Neutrophil (primary cell): ENCODE data around the gene MTERF4.

Experiments used
- H3K27ac ChIP-seq: fragments of 200-600 bp; sonication (generic); 2 replicates; pipeline ENCODE4 v1.5.1; 2016; ENCODE audit warnings: mild to moderate bottlenecking, moderate library complexity
- H3K27me3 ChIP-seq: fragments of 200-600 bp; sonication (generic); 2 replicates; pipeline ENCODE4 v1.6.0; 2016; ENCODE audit warnings: mild to moderate bottlenecking
- H3K36me3 ChIP-seq: fragments of 200-600 bp; sonication (generic); 2 replicates; pipeline ENCODE4 v1.5.1; 2017
- H3K4me1 ChIP-seq, 2 experiments: fragments of 200-600 bp in 1 of 2; sonication (generic) in 1 of 2; 1 replicate in 1 of 2; 2 replicates in 1 of 2; pipeline versions ENCODE4 v1.5.1 to v1.6.1; 2013 to 2016; ENCODE audit warnings: low read depth in 1 of 2, low read length in 1 of 2, mild to moderate bottlenecking in 1 of 2, moderate library complexity in 1 of 2; ENCODE audit not compliant: control insufficient read depth in 1 of 2, insufficient read depth in 1 of 2
- H3K4me3 ChIP-seq, 2 experiments: fragments of 200-600 bp in 1 of 2; sonication (generic) in 1 of 2; 1 replicate in 1 of 2; 2 replicates in 1 of 2; pipeline ENCODE4 v1.5.1; 2013 to 2016; ENCODE audit warnings: low read depth in 1 of 2, low read length in 1 of 2, mild to moderate bottlenecking in 1 of 2, moderate library complexity in 1 of 2
- H3K9me3 ChIP-seq: fragments of 200-600 bp; sonication (generic); 2 replicates; pipeline ENCODE4 v1.5.1; 2016
- TF ChIP-seq, protein P1 (sequence below): fragments of 200-600 bp; sonication (generic); IDR thresholded peaks from 2 replicates; pipeline ENCODE4 v1.5.1; 2016; ENCODE audit warnings: antibody characterized with exemption

Gene MTERF4

DNA sequence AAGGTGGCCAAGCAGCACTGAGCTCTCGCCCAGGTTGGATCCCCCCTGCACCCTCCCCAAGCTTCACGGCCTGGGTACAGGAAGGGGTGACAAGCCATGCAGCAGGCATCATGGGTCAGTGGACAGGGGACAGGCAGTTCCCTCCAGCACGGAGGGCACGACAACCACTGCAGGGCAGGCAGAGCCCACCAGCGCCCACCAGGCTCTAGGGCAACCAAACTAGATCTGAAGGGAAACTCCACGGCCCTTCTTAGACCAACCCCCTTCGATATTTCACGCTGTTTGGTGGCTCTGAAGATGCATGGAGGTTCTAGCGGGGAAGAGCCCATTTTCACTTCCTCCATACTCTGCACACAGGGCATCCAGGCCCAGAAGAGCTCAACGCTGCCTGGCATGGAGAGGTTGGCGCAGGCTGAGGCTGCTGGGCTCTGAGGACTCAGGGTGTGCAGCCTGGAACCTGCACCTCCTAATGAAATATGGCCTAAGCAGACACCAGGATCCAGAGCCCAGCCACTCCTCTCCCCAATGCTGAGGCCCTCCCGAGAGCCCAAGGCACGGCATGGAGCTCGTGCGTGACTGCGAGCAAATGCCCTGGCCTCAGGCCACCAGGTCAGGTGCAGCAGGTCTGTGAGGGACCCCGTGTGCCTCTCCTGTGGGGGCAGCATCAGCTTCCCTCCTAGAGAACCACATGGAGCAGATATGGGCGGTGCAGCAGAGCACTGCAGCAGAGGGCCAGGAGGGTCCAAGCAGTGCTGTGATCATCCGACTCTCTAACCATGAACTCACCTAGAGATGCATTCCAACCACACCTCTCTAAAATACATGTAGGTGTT, 8.7 kb upstream of the MTERF4 start:
- H3K4me3 ChIP-seq, result no peak overlapping the region
- TF ChIP-seq, protein P1, sequence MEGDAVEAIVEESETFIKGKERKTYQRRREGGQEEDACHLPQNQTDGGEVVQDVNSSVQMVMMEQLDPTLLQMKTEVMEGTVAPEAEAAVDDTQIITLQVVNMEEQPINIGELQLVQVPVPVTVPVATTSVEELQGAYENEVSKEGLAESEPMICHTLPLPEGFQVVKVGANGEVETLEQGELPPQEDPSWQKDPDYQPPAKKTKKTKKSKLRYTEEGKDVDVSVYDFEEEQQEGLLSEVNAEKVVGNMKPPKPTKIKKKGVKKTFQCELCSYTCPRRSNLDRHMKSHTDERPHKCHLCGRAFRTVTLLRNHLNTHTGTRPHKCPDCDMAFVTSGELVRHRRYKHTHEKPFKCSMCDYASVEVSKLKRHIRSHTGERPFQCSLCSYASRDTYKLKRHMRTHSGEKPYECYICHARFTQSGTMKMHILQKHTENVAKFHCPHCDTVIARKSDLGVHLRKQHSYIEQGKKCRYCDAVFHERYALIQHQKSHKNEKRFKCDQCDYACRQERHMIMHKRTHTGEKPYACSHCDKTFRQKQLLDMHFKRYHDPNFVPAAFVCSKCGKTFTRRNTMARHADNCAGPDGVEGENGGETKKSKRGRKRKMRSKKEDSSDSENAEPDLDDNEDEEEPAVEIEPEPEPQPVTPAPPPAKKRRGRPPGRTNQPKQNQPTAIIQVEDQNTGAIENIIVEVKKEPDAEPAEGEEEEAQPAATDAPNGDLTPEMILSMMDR, result no peak
- no peaks in the 10 kb centered on the region for H3K9me3 ChIP-seq
- H3K27me3 ChIP-seq, result no peaks in the 10 kb centered on the region
- H3K4me1 ChIP-seq, result no peaks in the 10 kb centered on the region
- peaks cover 9% of the 10 kb centered on the region for H3K36me3 ChIP-seq
- no peak overlapping the region for H3K27ac ChIP-seq

- Histone ChIP-seq H3K4me3 (no peak overlapping the region), H3K36me3 (peaks cover 8% of the 10 kb centered on the region), H3K9me3 (no peaks in the 10 kb centered on the region), H3K4me1 (no peaks in the 10 kb centered on the region), H3K27me3 (no peaks in the 10 kb centered on the region), H3K27ac (no peak overlapping the region)
- TF ChIP-seq, protein P1, result no peak
Observed at GRCh38 chr2:241110089-241110606, 8.1 kb upstream of the MTERF4 start.

- H3K27me3 ChIP-seq, result no peaks in the 10 kb centered on the region
- H3K9me3 ChIP-seq, result no peaks in the 10 kb centered on the region
- peaks cover 1% of the 10 kb centered on the region for H3K36me3 ChIP-seq
- no peaks in the 10 kb centered on the region for H3K4me1 ChIP-seq
- TF ChIP-seq, protein P1, result no peak
- no peak overlapping the region for H3K4me3 ChIP-seq
- H3K27ac ChIP-seq, result no peak overlapping the region
Observed at GRCh38 chr2:241109210-241110088, 7.4 kb upstream of the MTERF4 start.

DNA sequence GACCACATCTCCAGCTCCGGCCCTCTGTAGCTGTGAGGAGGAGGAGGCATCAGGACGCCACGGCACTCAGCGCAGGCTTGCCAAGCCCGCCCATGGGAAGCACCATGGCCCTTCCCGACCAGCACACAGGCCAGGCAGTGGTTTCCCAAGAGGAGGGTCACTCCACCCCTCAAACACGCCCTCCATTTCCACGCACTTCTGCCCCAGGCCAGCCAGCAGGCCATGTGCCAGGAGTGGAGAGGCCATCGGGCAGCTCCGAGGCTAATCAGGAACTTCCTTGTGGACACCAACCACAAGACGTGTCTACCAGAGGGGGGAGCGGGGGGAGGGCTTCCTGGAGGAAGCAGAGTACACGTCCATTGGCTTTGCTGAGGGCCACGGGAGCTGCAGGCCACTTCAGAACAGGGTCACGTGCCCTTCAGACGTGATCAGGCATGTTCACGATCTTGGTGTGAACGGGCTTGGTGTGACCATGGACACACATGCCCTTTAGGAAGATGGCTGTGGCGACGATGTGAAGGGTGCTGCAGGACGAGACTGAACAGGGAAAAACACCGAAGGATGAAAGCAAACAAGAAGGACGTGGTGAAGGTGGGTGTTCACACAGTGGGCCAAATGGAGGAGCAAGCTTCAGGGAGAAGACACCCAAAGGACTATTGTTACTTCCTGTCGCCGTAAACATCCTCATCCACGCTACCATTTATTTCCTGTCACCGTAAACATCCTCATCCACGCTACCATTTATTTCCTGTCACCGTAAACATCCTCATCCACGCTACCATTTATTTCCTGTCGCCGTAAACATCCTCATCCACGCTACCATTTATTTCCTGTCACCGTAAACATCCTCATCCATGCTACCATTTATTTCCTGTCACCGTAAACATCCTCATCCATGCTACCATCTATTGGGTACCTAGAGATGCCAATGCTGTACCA, 6.5 kb upstream of the MTERF4 start:
- Histone ChIP-seq H3K9me3 (no peaks in the 10 kb centered on the region), H3K36me3 (no peaks in the 10 kb centered on the region), H3K4me3 (no peak overlapping the region), H3K27me3 (no peaks in the 10 kb centered on the region), H3K27ac (no peak overlapping the region), H3K4me1 (no peaks in the 10 kb centered on the region)
- TF ChIP-seq, protein P1, result no peak
